ENCODE data around the gene DDX39B. TPM values are rescaled to one million over a fixed set of nuclear protein-coding genes. Genes with fewer than 3 reads are reported as not detected.

Gene DDX39B
- total and polyA plus RNA-seq, 2 of the 8 experiments (the other 6 are each of a cell fraction or from before 2014, with no cell fraction given), result 780 to 1,164 TPM

DNA sequence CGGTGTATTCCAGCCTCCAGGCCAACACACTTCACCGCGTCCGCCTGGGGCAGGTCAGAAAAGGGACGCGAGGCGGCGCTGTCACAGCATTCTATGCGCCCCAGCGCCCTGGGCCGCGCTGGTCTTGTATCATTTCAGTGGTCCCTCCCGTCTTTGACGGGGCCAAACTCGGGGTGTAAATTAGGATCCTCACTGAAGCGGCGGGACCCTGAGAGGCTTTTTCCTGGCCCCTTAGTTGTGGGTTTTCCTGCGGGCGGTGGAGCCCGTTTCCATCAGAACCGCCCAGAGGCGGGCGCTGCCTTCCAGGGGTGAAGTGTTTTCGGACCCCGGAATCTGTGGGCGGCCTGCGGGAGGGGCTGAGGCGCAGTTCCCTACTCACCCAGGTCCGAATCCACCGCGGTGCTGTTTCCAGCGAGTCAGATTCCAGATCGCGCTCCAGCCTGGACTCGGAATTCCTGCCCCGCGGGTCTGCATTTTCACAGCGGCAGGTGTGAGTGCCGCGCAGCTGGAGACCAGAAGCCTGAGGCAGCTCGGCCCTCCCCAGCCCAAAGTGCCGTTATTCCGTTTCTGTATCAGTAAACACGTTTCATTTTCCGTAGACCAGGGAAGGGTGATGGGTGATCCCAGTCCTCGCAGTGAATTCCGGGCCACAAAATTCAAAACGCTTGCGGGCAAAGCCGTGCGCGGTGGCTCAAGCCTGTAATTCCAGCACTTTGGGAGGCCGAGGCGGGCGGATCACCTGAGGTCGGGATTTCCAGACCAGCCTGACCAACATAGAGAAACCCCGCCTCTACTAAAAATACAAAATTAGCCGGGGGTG is 47.7 kb downstream of the DDX39B start (continued):
- TF ChIP-seq, protein P1, sequence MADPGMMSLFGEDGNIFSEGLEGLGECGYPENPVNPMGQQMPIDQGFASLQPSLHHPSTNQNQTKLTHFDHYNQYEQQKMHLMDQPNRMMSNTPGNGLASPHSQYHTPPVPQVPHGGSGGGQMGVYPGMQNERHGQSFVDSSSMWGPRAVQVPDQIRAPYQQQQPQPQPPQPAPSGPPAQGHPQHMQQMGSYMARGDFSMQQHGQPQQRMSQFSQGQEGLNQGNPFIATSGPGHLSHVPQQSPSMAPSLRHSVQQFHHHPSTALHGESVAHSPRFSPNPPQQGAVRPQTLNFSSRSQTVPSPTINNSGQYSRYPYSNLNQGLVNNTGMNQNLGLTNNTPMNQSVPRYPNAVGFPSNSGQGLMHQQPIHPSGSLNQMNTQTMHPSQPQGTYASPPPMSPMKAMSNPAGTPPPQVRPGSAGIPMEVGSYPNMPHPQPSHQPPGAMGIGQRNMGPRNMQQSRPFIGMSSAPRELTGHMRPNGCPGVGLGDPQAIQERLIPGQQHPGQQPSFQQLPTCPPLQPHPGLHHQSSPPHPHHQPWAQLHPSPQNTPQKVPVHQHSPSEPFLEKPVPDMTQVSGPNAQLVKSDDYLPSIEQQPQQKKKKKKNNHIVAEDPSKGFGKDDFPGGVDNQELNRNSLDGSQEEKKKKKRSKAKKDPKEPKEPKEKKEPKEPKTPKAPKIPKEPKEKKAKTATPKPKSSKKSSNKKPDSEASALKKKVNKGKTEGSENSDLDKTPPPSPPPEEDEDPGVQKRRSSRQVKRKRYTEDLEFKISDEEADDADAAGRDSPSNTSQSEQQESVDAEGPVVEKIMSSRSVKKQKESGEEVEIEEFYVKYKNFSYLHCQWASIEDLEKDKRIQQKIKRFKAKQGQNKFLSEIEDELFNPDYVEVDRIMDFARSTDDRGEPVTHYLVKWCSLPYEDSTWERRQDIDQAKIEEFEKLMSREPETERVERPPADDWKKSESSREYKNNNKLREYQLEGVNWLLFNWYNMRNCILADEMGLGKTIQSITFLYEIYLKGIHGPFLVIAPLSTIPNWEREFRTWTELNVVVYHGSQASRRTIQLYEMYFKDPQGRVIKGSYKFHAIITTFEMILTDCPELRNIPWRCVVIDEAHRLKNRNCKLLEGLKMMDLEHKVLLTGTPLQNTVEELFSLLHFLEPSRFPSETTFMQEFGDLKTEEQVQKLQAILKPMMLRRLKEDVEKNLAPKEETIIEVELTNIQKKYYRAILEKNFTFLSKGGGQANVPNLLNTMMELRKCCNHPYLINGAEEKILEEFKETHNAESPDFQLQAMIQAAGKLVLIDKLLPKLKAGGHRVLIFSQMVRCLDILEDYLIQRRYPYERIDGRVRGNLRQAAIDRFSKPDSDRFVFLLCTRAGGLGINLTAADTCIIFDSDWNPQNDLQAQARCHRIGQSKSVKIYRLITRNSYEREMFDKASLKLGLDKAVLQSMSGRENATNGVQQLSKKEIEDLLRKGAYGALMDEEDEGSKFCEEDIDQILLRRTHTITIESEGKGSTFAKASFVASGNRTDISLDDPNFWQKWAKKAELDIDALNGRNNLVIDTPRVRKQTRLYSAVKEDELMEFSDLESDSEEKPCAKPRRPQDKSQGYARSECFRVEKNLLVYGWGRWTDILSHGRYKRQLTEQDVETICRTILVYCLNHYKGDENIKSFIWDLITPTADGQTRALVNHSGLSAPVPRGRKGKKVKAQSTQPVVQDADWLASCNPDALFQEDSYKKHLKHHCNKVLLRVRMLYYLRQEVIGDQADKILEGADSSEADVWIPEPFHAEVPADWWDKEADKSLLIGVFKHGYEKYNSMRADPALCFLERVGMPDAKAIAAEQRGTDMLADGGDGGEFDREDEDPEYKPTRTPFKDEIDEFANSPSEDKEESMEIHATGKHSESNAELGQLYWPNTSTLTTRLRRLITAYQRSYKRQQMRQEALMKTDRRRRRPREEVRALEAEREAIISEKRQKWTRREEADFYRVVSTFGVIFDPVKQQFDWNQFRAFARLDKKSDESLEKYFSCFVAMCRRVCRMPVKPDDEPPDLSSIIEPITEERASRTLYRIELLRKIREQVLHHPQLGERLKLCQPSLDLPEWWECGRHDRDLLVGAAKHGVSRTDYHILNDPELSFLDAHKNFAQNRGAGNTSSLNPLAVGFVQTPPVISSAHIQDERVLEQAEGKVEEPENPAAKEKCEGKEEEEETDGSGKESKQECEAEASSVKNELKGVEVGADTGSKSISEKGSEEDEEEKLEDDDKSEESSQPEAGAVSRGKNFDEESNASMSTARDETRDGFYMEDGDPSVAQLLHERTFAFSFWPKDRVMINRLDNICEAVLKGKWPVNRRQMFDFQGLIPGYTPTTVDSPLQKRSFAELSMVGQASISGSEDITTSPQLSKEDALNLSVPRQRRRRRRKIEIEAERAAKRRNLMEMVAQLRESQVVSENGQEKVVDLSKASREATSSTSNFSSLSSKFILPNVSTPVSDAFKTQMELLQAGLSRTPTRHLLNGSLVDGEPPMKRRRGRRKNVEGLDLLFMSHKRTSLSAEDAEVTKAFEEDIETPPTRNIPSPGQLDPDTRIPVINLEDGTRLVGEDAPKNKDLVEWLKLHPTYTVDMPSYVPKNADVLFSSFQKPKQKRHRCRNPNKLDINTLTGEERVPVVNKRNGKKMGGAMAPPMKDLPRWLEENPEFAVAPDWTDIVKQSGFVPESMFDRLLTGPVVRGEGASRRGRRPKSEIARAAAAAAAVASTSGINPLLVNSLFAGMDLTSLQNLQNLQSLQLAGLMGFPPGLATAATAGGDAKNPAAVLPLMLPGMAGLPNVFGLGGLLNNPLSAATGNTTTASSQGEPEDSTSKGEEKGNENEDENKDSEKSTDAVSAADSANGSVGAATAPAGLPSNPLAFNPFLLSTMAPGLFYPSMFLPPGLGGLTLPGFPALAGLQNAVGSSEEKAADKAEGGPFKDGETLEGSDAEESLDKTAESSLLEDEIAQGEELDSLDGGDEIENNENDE (IDR thresholded peaks at IDR 0.05; ENCODE audit: insufficient replicate concordance, low read length), result no peak
- no peak for TF ChIP-seq BCL11A (IDR thresholded peaks at IDR 0.05; ENCODE audit: low read depth in 2 of 2, low read length in 2 of 2)
- no peak for TF ChIP-seq HDAC6 (IDR thresholded peaks at IDR 0.05; ENCODE audit: low read depth, low read length)
- TF ChIP-seq, protein P2, sequence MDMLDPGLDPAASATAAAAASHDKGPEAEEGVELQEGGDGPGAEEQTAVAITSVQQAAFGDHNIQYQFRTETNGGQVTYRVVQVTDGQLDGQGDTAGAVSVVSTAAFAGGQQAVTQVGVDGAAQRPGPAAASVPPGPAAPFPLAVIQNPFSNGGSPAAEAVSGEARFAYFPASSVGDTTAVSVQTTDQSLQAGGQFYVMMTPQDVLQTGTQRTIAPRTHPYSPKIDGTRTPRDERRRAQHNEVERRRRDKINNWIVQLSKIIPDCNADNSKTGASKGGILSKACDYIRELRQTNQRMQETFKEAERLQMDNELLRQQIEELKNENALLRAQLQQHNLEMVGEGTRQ (IDR thresholded peaks at IDR 0.05; ENCODE audit: low read length), result no peak
- no peak; a peak in 1 of 4 replicates for TF ChIP-seq SIN3A (conservative IDR thresholded peaks at IDR 0.05 in 1 of 2, IDR thresholded peaks at IDR 0.05 in 1 of 2; ENCODE audit: low read depth in 1 of 2, low read length in 2 of 2)
- TF ChIP-seq TBP (IDR thresholded peaks at IDR 0.05; ENCODE audit: low read depth, low read length), result no peak
- TF ChIP-seq SIX5 (IDR thresholded peaks at IDR 0.05; ENCODE audit: low read depth, low read length), result no peak
- peak; percentile 65 for TF ChIP-seq NANOG (IDR thresholded peaks at IDR 0.05; ENCODE audit: insufficient read depth, low read depth, low read length, poor library complexity, severe bottlenecking)

Measured in H1 (cell line).